ENCODE measurements around the gene CDKN1C. TPM values are rescaled to one million over a fixed set of nuclear protein-coding genes. Genes with fewer than 3 reads are reported as not detected.

Gene CDKN1C
- total and polyA plus RNA-seq, 5 donors: 16.1 to 27.6 (median 24.3) TPM

Other genes with a start within 250 kb of the CDKN1C start
- under 1 TPM; 0.51 to 0.78 (median 0.55) TPM for gene KCNQ1OT1, start 185.8 kb downstream of the CDKN1C start, total RNA-seq
- 0.41 TPM for gene KCNQ1OT1, start 185.8 kb downstream of the CDKN1C start, polyA plus RNA-seq
- gene PHLDA2, start 43.6 kb upstream of the CDKN1C start, total RNA-seq: 1 to 10 TPM in 1 of 4 donors, under 1 TPM in 2, not detected in 1; 0.57 to 2.1 (median 0.74) TPM
- gene PHLDA2, start 43.6 kb upstream of the CDKN1C start, polyA plus RNA-seq: 2.0 TPM
- gene NAP1L4, start 106.6 kb upstream of the CDKN1C start, total RNA-seq: 100 to 1,000 TPM; 147 to 188 (median 159) TPM
- gene NAP1L4, start 106.6 kb upstream of the CDKN1C start, polyA plus RNA-seq: 132 TPM
- gene CARS1, start 171.6 kb upstream of the CDKN1C start, total RNA-seq: 10 to 100 TPM; 14.4 to 18.8 (median 16.5) TPM
- gene CARS1, start 171.6 kb upstream of the CDKN1C start, polyA plus RNA-seq: 10.8 TPM

All from right cardiac atrium (tissue), 5 donors.